GM12875 (cell line): ENCODE results near the gene AWAT2.

Experiments used
- H3K4me3 ChIP-seq: one replicate; pipeline ENCODE4 v1.5.1; 2011; ENCODE audit warnings: low read depth, low read length, control low read depth
- TF ChIP-seq, protein P1 (sequence below): IDR thresholded peaks from 2 replicates; pipeline ENCODE4 v1.5.1; 2011; ENCODE audit warnings: low read depth, mild to moderate bottlenecking, control low read depth, inconsistent platforms, low read length, moderate library complexity, borderline replicate concordance; ENCODE audit not compliant: insufficient read depth

Gene AWAT2, protein sequence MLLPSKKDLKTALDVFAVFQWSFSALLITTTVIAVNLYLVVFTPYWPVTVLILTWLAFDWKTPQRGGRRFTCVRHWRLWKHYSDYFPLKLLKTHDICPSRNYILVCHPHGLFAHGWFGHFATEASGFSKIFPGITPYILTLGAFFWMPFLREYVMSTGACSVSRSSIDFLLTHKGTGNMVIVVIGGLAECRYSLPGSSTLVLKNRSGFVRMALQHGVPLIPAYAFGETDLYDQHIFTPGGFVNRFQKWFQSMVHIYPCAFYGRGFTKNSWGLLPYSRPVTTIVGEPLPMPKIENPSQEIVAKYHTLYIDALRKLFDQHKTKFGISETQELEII

DNA sequence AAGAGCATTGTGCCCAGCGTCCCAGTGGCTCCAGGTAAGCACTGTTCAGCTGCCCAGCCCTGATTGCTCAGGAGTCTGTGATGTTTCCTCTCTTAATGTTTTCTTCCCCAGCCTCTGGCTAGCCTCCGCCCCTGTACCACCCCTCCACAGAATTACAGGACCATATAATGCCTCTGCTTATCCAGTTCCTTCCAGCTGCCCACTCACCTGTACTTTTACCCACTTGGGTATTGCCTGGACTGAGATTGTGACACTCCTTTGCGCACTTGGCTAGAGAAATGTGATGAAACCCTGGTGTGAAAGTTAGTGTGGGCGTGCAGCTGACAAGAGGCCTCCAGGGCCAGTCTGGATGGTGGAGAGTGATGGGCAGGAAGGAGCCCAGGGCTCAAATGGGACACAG lies at the start of gene AWAT2:
TSS of gene AWAT2 (minus strand) at position 14 of the 400 bp plus-strand sequence. CDS start at position 8, 6 bp downstream.
- TF ChIP-seq, protein P1, sequence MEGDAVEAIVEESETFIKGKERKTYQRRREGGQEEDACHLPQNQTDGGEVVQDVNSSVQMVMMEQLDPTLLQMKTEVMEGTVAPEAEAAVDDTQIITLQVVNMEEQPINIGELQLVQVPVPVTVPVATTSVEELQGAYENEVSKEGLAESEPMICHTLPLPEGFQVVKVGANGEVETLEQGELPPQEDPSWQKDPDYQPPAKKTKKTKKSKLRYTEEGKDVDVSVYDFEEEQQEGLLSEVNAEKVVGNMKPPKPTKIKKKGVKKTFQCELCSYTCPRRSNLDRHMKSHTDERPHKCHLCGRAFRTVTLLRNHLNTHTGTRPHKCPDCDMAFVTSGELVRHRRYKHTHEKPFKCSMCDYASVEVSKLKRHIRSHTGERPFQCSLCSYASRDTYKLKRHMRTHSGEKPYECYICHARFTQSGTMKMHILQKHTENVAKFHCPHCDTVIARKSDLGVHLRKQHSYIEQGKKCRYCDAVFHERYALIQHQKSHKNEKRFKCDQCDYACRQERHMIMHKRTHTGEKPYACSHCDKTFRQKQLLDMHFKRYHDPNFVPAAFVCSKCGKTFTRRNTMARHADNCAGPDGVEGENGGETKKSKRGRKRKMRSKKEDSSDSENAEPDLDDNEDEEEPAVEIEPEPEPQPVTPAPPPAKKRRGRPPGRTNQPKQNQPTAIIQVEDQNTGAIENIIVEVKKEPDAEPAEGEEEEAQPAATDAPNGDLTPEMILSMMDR = no peak
- no peak within 1 kb of the TSS for H3K4me3 ChIP-seq

DNA sequence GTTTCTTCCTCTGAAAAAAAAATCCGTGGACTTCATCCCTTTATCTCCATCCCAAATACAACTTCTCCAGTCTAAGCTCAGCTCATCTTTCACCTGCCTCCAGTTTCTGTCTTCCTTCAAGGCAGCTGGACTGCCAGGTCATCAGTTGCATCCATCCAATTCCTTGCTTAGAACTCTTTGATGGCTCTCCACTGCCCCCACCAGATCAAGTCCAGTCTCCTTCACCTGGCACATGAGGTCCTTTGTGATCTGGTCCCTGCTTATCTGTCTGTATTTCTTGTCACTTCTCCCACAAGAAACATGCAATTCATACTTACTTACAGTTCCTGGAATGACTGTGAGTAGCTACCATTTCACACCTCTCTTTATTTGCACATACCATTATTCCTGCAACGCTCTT lies 46.3 kb upstream of the AWAT2 start:
- no peak overlapping the region for H3K4me3 ChIP-seq
- TF ChIP-seq, protein P1 = no peak

DNA sequence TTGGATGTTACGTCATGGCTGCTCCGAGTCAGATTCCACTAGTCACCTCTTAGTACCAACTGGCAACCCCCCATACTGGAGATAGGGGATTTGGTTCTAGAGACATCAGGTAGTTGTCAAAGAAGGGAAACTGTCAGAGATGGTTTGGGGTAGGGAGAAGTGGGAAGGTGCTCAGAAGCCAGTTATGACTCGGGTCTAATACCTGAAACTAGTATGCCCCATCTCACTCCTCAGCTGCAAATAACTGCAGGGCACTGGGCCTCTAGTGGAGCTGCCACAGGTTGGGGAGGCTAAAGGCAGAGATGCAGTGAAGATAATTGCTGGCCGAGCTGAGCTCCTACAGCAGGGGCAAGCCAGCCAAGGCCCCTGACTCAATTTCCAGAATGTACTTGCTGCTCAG lies 42.5 kb upstream of the AWAT2 start:
- TF ChIP-seq, protein P1 = no peak
- no peak overlapping the region for H3K4me3 ChIP-seq

DNA sequence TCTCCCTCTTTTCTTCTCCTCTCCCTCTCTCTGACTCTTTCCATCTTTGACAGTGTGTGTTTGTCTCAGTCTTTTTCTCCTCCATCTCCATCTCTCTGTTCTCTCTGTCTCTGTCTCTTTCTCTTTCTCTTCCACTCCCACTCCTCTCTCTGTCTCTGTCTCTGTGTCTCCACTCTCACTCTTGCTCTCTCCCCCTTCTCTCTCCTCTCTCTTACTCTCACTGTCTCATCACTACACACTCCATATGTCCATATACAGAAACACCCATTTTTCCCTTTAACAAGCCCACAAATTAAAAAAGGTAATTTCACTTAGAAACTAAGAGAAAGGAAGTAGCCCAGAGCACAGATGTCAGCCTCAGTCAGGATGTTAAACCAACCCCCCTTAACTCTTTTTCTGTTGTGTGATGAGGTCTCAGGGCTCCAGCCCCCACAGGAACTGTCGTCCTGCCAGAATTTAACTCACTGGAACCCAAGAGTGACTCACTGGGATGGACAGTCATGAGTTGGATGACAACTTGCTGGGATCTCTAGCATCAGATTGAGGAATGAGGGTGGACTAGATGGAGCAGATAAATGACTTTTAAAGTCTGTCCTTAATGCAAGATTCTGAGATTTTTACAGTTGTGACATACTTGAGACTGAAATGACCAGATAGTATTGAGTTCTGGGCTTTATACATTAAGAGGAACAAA lies 40.0 kb upstream of the AWAT2 start:
- no peak overlapping the region for H3K4me3 ChIP-seq
- TF ChIP-seq, protein P1 = no peak

DNA sequence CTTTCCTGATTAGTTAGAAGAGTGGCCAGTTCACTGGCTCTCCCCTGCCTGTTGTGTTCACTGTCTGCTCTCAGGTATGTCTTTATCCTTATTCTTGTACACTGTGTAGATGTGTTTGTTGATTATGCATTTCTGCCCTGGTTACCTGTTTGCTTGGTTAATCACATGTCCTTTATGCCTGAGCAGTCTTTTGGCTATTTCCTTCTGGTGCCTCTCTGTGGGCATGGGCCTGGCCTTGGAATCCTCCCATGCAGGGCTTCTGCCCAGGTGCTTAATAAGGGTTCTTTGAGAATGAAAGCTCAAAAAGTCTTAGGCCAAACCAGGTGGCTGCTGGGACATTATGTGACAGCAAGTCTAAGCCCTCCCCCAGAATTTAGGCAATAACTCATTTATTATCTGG lies 39.0 kb upstream of the AWAT2 start:
- H3K4me3 ChIP-seq = no peak overlapping the region
- TF ChIP-seq, protein P1 = no peak

DNA sequence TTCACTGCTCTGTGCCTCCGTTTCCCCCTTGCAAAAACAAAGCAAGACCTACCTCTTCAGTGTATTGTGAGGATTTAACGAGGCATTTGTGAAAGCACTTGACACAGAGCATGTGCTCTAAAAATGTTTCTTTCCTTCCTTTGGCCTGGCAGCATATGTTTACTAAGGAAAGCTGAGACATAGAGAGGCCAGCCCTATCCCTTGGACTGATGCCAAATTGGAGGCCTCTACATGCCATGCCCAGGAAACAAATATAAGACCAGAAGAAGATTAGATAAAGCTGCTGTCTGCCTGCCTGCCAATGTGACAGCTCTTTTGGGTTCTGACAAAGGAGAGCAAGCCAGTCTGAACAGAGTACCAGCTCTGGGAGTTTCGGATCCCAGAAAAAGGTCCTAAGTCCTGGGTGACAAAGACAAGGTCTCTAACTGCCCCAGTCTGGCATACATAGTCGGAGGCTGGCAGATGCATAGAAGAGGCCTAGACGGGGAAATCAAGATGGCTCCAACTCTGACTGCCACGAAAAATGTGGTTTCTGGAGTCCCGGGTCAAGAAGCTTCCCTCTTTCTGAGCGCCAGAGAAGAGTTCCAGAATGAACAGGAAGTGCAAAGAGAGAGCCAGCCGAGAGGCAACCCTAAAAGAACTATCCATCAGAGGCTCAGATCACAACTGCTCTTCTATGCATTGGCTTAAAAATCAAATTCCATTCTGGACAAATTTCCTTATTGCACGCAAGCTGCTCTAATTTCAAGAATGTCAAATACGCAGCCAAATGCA lies 38.3 kb upstream of the AWAT2 start:
- TF ChIP-seq, protein P1 = no peak

More for the DNA sequence above, 38.3 kb upstream of the AWAT2 start:
- no peak overlapping the region for H3K4me3 ChIP-seq
